ENCODE data around the gene PSMG2.
"Not testable (repeated sequence)": the region's sequence is repeated elsewhere in the genome, so short reads cannot be mapped to it uniquely, and the experiment has no call there.

PSMG2 gene

DNA sequence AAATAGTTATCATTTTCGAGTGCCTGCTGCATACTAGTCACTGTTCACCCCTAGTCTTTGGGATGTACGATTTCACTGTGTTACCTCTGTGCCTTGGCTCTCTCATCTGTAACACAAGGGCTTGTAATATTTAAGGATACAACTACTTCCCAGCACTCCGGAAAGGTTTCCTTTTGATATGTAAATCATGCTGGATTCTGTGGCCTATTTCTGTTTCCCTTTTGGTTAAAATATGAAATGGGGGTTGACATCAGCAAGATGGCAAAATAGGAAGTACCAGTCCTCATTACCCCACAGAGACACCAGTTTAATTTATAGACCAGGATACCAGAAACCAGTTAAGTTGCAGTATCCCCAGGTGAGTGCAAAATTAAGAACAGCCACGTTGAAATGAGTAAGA, 23.5 kb downstream of the PSMG2 start:
- no peak for DNase-seq

GRCh38 chr18:12726774-12727550, 24.1 kb downstream of the PSMG2 start:
- DNase-seq = no peak

DNA sequence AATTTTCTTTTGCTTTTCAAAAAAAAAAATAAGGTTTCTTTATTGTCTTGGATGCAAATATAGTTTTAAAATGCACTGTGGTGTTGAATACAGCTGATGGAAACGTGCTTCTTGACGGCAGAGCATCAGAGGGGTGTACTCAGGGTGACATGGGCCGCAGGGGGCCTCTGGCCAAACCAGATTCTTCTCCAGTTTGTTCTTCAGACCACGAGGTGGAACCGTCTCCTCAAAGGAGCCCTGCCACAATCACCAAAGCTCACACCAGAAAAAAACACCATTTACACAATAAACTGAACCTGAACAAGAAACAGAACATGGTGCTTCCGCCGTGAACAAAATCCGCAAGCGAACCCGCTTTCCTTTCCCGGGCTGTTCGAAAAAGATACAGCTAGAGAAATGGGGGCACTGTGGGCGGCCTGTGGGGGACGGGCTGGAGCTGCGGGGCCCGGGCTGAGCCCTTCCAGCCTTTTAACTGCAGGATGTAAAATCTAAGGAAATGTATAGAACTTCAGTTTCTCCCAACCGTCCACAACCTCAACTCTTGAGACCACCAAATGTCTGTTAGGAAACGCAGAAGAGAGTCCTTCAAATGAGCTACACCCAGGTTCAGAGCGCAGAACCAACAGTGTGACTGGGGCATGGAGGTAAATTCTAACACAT, 34.5 kb downstream of the PSMG2 start:
- DNase-seq = no peak

- DNase-seq = no peak
Observed at GRCh38 chr18:12741351-12741750, 38.5 kb downstream of the PSMG2 start.

GRCh38 chr18:12742453-12742852, 39.6 kb downstream of the PSMG2 start:
- DNase-seq = no peak

DNA sequence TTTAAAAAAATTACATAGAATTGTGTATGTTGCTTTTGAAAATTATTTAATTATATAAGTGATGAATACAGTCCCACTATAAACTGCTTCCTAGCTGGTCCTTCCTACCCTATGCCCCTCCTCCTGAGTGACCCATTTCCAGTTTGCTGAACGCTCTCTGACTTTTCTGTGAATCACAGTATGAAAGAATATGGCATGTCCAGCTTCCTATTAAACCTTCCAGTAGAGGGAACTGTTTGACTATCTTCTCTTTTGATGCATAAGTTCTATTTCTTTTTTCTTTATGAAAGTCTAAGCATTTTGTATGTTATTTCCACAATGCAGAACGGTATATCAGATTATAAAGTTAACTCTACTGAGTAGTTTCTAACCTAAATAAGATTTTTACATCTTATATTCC, 41.3 kb downstream of the PSMG2 start:
- no peak for DNase-seq

- no peak for DNase-seq
Observed at GRCh38 chr18:12745095-12745795, 42.4 kb downstream of the PSMG2 start.

GRCh38 chr18:12747530-12748315, 44.9 kb downstream of the PSMG2 start:
- DNase-seq = no peak

DNA sequence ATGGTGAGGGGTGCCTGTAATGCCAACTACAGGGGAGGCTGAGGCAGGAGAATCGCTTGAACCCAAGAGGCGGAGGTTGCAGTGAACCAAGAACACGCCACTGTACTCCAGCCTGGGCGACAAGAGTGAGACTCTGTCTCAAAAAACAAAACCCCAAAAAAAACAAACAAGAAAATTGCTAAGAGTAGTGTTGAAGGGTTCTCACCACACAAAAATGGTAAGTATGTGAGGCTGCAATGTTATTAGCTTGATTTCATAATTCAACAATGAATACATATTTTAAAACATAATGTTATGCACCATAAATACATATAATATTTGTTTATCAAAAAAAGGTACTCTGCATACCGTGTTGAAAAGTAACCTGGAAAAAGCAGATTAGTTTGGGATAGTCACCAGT, 45.8 kb downstream of the PSMG2 start:
- DNase-seq = no peak

DNA sequence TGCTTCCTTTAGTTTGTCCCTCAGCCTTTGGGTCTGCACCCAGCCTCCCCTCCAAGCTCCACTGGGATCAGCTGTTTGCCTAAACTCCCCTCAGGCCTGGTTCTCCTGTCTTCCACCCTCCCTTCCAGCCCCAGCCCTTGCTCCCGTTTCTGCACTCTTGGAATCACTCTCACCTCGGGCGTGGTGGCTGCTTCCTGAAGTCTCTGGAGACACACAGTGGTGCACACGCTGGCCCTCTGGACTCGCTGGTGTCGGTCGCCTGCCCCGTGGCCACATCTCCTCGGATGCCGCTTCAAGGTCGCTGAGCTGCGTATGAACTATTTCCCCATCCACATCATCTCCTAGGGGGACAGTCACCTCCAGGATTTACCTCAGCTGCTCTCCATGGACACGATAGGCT, 46.3 kb downstream of the PSMG2 start:
- no peak for DNase-seq

GRCh38 chr18:12750076-12750714, 47.4 kb downstream of the PSMG2 start:
- no peak for DNase-seq

DNA sequence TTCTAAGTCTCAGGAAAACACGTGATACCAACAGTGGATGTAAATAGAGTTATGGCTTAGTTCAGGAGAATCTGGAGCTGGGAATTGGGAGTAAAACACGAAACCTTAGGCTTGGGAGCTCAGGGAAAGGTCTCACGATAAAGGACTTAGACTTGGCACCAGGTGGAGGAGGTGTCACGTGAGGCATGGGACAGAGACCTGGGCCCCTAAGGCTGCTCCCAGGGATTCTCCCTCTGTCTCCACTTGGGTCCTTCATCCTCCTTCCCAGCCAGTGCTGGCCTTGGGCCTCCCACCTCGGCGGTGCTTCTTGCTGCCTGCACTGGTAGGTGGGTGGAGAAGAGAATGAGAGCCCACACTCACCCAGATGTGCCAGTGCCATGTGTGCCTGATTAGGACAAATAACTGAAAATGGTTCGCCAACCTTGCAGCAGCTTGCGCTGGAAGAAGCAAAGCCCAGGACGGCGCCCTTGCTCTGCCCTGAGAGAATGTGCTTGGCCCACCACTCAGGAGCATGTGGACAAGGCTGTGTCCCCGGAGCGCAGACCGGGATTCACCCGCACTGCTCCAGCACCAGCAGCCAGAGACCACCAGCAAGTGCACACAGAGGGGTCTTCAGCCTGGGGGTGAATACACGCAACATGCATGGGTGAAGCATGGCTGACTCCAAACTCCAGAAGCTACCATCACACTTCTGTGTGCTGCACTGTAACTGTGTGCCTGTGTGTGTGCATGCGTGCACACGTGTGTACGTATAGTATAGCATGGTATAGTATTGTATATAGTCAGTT, 48.1 kb downstream of the PSMG2 start:
- DNase-seq = no peak

GRCh38 chr18:12751503-12751884, 48.7 kb downstream of the PSMG2 start:
- no peak for DNase-seq

GRCh38 chr18:12751891-12752290, 49.0 kb downstream of the PSMG2 start:
- DNase-seq = no peak

GRCh38 chr18:12754511-12754910, 51.7 kb downstream of the PSMG2 start:
- no peak for DNase-seq

DNA sequence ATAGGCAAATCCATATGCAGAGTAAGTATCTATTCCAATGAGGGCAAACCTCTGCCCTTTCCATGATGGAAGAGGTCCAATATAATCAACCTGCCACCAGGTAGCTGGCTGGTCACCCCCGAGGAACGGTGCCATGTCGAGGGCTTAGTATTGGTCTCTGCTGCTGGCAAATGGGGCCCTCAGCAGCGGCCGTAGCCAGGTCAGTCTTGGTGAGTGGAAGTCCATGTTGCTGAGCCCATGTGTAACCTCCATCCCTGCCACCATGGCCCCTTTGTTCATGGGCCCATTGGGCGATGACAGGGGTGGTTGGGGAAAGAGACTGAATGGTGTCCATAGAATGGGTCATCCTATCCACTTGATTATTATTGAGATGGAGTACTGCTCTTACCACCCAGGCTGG, 52.8 kb downstream of the PSMG2 start:
- not testable (repeated sequence) for DNase-seq

- not testable (repeated sequence) for DNase-seq
Observed at GRCh38 chr18:12756619-12757239, 53.9 kb downstream of the PSMG2 start.

GRCh38 chr18:12758566-12758965, 55.7 kb downstream of the PSMG2 start:
- not testable (repeated sequence) for DNase-seq

DNA sequence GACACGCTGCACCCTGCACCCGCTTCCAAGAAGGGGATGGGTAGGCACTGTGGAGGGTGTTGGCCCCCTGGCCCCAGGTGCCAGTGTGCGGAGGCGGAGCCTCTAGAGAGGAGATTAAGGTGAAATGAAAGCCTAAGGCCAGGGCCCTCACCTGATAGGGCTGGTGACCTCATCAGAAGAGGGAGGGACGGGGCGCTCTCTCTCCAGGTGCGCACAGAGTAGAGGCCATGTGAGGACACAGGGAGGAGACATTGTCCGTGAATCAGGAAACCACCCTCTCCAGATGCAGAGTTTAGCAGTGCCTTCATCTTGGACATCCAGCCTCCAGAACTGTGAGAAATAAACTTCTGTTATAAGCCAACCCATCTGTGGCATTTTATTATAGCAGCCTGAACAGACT, 62.3 kb downstream of the PSMG2 start:
- no peak for DNase-seq

DNA sequence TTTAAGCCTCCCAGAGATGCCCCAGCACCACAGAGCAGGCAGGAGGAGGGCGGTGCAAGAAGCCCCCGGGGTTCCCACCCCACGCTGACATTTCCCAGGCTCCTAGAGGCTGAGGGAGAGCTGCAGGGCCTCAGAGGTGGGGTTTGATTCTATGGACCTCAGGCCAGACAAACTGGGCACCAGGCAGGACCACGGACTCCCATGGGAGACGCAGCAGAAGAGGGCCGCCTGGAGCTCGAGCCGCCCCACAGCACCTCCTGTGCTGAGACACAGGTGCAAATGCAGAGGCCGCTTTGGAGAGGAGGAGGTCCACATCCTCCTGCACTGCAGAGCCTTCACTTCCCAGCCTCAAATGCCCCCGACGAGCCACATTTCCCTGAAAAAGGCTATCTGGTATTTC, 62.7 kb downstream of the PSMG2 start:
- DNase-seq = no peak

DNA sequence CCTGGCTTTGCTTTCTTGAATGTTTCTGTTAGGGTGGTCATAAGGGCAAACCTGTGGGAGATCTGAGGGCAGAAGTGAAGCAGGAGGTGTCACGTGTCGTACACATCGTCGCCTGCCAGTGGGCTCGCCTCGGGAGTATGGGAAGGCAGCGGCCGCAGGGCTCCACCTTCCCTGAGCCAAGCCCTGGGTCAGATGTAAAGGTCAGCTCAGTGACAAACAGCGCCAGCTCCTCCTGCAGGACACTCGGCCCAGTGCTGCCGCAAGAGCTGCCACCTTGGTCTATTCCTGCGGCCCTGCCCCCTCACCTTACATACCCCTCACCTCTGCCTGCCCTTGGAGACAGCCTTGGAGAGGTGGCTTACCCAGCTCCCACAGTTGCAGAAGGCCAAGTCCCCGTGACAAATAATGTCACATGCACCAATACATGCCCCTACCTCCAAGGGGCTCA, 64.2 kb downstream of the PSMG2 start:
- DNase-seq = no peak

Data from cortex of kidney (tissue), 1 donor.